HG02678 (cell line): Measurements from ENCODE around the gene KLHL28.
A peak's percentile ranks its signal among the peaks of the same experiment; 100 is the strongest.

Experiments
- ATAC-seq: cut with Tn5 transposase; IDR thresholded peaks from one replicate; pipeline ENCODE4 v1.9.1; 2021; ENCODE audit warnings: mild to moderate bottlenecking, moderate library complexity; ENCODE audit not compliant: unreplicated experiment

KLHL28 gene

DNA sequence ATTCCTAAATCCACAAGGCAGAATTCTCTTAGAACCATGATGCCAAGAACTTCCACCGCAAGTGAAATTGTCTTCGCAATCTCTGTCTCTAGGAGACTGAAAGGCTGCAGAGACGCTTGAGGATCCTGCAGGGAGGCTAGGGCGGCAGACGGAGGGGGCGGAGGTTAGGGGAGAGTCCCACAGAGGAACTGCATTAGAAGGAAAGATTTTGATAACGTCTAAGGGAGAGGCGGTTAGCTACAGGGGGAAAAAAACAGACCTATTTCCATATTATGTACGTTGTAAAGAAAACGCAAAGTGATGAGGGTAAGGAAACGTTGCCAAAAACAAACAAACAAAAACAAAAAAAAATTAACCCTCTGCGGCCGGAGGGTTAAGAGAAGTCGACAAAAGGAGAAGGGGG is 595 bp downstream of the KLHL28 start:
- ATAC-seq: peak; percentile 21

DNA sequence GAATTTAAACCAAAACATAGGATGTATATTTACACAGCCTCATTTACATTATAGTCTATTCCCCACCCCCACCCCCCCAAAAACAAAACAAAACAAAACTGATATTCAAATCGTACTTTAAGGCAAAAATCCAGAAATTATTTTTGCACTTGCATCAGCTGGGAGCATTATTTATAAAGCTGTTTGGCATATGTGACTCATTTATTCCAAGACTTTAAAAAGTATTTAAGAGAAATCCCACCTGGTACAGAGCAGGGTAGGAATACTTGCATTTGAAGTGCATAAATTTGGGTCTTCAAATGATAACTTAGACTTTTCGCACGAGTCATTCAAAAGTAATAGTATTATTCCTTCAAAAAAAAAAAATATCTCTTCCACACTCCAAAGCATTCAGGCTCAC is 1.1 kb downstream of the KLHL28 start:
- no peak for ATAC-seq

DNA sequence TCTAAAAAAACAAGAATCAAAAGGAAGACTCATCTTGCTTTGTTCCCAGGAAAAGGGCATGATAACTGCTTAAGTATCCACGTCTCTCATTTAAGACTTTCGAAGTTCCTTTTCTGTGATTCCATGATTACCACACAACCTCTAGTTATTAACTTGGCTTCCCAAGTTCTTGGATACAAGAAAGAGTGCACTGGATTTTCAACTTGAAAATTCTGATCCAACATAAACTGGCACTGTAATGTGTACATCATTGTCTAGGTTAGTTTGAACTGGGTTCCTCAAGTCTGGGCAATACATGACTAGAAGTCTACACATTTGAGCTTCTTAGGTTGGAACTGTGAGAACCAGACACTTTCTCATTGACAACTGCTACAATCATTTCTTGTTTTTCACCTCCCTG is 1.6 kb downstream of the KLHL28 start:
- ATAC-seq: no peak

DNA sequence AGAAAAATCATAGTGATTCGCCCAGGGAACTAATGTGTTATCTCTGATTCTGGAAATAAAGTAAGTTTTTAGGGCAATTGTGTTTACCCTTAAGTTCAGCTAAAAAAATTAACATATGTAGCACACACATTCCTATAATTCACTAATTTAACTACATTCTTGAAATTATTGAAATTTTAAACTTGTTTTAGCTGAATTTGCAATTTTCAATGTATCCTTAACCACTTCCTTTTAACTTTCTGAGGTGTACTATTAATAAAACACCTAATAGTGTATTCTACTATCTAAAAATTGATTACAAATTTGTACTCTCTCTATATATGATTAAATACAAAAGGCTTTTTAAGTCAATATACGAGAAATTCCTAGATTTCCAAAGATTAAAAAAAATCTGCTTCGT is 2.2 kb downstream of the KLHL28 start:
- ATAC-seq: no peak

DNA sequence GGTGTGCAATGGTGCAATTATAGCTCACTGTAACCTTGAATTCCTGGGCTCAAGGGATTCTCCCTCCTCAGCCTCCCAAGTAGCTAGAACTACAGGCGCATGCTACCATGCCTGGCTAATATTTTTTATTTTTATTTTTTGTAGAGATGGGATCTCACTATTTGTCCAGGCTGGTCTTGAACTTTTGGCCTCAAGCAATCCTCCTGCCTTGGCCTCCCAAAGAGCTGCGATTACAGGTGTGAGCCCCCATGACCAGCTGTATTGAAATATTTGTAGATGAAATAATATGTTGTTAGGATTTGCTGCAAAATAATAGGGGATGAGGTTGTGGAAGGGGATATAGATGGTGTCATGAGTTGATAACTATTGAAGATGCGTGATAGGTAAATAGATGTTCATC is 4.9 kb downstream of the KLHL28 start:
- no peak for ATAC-seq

DNA sequence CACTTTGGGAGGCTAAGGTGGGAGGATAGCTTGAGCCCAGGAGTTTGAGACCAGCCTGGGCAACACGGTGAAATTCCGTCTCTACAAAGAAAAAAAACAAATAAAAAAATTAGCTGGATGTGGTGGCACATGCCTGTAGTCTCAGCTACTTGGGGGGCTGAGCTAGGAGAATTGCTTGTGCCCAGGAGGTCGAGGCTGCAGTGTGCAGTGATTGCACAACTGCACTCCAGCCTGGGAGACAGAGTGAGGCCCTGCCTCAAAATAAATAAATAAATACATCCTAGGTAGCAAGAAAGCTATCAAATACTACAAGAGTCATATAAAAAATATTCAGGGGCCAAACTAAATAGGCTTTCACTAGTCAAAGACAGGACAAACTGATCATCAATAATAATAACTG is 6.2 kb downstream of the KLHL28 start:
- no peak for ATAC-seq

DNA sequence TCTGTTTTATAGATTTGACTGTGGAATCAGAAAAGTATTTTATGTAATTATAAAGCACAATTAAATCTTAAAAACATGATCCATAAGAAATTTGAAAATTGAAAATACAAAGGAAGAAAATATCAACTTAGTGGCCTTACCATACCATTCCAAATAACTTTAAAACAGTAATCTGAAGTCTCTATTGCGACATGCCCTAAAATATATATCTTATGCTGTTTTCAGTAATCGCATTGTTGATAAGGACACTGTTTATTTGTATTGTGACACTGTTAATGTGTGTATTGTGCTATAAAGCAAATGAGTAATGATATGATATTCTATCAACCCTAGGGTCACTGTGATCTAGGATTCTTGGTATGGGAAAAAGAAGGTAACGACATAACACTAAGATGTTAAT is 7.0 kb downstream of the KLHL28 start:
- no peak for ATAC-seq

DNA sequence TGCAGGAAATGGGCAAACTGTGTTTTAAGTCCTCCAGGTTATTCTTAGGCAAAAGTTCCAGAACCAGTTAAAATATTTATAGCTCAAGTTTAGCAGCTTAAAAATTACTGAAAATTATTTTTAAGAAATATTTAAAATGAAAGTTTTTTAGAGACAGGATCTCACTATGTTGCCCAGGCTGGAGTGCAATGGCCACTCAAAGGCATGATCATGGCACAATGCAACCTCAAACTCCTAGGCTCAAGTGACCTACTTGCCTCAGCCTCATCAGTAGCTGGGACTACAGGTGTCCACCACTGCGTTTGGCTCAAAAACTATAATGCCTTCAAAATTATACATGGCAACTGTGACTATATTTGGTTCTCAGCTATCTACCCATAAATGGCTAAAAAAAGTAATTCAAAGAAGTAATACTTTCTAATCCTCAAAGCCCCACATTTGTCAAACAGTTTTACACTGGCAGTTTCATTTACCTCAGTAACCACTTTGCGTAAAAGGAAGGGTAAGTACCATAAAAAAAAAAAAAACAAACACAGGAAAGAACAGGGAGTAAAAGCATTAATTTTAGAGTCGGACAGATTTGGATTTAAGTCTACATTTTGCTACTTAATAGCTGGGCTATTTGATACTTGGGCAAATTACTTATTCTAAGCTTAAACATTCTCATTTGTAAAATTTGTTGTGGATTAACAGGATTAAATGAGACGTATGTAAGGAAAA is 9.2 kb downstream of the KLHL28 start:
- ATAC-seq: no peak

DNA sequence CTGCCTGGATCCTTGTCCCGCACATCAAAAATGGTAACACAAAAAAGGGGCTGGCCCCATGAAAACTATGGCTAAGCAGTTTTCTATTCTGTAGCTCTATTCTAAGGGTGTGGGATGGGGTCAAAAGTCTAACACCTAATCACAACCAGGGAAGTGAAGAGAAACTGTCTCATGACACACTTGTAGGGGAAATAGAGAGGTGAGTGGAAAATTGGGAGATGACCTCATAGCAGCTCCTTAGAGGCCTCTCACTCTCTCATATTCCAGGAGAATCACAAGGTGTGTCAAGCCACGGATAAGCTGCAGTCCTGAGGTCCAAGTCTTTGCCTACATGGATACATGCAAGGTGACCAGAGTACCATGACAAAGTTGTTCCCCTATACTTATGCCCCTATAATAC is 10.7 kb downstream of the KLHL28 start:
- ATAC-seq: no peak

DNA sequence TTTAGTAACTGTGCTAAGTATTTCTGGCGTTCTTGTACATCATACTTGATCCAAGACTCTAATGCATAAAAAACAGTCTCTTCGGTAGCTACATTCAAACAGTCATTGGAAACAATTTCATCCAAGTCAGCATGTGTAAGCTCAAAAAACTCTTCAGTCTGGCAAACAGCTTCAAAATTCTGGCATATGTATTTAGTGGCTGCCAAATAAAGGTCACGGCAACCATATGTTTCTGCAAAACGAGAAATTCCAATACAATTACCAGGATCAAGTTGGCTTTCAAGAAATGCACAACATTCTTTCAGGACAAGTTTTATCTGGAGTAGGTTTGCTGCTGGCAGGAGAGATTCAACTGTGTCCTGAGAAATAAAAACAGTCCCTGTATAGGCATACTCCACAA is 16.5 kb downstream of the KLHL28 start:
- ATAC-seq: no peak

DNA sequence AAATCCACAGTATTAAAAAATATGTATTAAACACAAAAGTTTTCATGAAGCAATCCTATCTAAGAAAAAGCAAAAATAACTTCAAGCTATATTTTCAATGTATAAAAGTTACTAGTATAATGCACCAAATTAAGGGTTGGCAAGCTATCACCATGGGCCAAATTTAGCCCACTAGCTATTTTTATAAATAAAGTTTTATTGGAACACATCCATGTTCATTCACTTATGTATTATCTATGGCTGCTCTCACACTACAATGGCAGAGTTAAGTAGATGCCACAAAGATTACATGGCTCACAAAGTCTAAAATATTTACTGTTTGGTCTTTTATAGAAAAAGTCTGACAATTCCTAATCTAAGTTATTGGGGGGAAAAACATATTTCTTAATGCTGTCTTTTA is 17.6 kb downstream of the KLHL28 start:
- no peak for ATAC-seq

DNA sequence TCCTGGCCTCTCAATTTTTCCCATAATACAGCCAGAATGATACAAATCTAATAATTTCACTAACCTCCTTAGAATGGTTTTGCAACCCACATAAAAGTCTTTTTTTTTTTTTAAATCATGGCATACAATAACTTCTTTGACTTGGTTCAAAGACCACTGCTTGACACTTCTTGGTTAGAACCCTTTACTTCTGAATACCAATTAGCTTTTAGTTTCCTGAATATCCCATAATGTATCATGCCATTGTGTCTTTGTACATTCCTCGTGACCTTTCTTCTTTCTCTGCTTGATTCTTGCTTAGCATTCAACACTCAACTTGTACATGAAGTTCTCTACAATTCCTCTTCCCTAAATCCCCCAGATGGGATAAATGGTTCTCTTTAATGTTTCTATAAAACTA is 19.3 kb downstream of the KLHL28 start:
- no peak for ATAC-seq

DNA sequence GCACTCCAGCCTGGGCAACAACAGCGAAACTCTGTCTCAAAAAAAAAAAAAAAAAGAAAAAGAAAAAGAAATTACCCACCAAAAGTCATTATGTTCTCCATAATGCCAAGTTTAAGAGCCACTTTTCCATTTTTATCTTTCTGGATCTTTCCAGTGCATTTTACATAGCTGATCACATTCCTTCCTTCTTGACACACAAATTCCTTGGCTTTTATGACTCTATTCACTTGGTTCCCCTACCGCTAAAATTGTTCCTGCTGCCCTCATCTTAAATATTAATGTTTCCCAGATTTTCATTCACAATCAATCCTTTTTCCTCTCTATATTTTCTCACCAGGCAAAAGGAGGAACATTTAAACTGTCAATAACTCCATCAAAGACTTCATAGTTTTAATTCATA is 20.2 kb downstream of the KLHL28 start:
- ATAC-seq: no peak

DNA sequence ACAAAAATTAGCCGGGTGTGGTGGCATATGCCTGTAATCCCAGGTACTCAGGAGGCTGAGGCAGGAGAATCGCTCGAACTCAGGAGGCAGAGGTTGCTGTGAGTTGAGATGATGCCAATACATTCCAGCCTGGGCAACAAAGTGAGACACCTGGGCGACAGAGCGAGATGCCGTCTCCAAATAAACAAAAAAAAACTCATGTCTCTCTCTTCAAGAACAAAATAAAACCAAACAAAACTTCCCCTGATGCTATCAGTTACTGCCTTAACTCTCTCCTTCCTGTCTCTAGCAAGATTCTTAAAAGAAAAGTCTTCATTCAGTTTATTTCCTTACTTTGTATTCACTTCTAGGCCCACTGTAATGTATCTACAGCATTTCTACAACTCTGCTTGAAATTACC is 20.8 kb downstream of the KLHL28 start:
- ATAC-seq: no peak

DNA sequence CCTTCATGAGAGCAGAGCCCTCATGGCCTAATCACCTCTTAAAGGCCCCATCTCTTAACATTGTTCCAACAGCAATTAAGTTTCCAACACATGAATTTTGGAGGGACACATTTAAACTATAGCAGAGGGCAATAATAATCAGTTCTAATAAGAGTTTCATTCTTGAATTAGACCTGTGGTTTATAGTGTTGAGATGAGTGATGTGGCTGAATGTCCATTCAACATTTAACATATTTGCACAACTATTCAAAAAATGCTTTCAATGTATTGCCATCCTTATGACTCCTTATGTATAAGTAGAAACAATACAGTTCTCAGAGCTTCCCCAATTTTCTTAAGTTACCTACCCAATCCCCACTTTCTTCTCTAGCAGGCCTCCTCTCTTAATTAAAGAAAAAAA is 21.5 kb downstream of the KLHL28 start:
- no peak for ATAC-seq

DNA sequence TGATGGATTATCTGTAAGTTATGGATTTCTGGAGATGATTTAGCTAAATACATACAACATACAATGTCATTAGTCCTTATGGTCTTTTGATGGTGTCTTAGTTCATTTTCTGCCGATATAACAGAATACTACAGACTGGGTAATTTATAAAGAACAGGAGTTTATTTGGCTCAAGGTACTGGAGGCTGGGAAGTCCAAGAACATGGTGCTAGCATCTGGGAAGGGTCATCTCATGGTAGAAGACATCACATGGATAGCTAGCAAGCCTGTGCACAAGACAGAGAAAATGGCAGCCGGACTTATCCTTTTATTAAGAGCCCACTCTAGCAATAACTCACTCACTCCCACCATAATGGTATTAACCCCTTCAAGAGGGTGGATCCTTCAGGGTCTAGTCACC is 24.2 kb downstream of the KLHL28 start:
- no peak for ATAC-seq

DNA sequence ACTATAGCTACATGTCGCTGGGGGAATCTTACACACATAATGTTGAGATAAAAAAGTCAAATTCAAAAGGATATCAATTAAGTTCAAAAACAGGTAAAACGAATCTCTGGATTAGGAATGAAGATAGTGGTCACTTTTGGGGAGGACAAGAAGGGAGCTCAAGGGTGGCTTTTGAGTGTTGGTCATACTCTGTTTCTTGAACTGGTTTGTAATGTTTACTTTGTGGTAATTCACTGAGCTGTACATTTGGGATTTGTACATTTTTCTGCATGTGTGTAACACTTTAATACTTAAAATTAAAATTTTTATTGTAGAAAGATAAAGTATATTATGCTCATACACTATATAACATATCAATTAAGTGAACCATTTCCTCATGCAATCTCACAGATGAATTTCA is 26.6 kb downstream of the KLHL28 start:
- no peak for ATAC-seq

DNA sequence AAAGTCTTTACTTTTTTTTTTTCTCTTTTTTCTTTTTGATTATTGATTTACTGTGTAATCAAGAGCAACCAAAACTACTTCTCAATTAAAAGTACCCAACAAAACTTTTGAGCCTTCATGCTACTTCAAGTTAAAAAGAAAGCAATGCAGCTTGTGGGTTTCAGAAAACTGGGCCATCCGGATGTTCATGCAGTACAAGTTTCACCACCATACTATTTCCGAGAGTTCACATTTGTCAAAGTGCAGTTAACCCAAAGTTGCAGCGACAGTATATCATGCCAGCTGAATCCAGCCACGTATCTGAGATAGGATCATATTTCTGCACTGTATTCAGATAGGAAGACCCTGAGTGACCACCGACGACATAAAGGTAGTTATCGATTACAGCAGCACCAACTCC is 33.0 kb downstream of the KLHL28 start:
- no peak for ATAC-seq

DNA sequence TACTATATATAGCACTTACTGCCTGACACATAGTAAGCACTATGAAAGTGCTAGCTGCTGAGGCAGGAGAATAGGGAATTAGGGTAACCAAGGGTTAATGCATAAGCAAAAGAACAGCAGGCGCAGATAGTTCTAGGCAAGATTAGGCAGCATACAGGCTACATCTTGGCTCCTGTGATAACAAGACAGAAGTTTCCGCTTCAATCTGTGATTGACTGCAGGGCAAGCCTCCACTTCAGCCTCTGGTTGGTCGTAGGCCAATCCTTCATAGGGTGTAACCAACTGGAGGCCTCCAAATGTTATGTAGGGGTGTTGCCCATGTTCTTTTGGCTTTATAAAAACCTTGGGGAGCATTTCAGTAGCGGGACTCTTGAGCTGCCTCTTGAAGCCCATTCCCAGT is 46.9 kb downstream of the KLHL28 start:
- no peak for ATAC-seq

DNA sequence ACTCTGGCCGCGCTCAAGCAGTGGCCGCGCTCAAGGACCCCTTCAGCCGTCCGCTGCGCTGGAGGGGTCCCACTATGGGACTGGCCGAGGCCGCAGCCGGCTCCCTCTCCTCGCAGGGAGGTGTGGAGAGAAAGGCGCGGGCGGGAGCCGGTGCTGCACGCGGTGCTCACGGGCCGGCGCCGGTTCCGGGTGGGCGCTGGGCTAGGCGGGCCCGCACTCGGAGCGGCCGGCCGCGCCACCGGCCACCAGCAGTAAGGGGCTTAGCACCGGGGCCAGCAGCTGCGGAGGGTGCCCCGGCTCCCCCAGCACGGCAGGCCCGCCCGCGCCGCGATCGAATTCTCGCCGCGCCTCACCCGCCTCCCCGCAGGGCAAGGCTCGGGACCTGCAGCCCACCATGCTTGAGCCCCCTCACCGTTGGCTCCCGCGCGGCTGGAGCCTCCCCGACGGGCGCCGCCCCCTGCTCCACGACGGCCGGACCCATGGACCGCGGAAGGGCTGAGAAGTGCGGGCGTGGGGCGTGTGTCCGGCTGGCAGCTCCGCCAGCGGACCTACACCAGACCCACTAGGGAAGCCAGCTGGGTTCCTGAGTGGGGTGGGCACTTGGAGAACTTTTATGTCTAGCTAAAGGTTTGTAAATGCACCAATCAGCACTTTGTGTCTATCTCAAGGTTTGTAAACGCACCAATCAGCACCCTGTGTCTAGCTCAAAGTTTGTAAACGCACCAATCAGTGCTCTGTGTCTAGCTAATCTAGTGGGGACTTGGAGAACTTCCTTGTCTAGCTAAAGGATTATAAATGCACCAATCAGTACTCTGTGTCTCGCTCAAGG is 49.5 kb downstream of the KLHL28 start:
- no peak for ATAC-seq

DNA sequence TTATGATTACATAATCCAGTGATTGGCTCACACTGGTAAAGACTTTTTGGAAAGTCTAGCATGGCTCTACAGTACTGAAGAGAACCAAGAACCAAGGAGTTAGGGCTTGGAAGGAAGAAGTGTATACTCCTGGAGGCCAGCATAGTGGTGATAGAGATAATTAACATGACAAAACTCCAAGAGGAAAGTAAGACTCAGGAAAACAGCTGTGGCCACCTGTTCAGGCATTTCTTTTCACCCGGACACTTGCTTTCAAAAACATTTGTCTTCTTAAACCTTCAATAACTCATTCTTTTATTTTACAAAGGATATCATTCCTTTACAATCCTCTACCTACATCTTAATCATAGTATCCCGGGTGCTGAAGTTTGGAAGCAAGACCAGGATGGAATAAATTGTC is 50.9 kb downstream of the KLHL28 start:
- ATAC-seq: no peak

DNA sequence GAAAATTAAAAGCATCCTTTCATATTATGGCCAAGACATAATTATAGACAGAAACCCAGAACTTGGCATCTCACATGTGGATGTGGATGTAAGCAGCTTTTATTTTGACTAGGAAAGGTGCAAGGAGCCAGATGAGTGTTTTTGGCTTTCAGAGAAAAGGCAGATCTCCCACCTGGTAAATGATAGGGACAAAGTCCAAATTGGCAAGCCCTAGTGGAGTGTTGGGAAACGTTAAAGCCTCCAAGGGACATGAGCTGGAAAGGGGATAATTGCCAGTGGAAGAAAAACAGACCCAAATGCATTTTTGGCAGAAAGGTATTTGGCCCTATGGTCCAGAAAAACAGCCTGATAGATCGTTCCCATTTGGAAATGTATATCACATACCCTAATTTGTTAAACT is 60.1 kb downstream of the KLHL28 start:
- ATAC-seq: no peak

DNA sequence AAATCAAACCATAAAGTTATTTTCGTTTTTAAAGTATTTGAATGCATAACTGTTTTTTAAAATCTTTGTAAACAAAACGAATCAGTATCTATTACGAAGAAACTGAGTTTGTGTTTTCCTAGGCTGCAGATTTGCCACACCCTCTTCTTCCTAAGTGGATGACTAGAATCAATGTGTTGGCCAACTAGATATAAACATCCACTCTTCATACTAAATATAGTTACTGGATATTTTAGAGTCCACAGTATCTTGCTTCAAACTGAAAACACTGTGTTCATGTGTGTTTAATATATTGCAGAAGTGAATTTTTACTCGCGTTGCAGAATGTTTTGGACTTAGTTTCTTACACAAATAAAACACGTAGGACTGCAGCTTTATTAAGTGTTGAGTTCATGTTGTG is 63.2 kb downstream of the KLHL28 start:
- ATAC-seq: no peak
